GM12864 (cell line): ENCODE results near the gene ANKRD28.

Experiments used
- DNase-seq: peaks from one replicate; pipeline ENCODE4 v3.0.0-alpha.2; 2011; ENCODE audit warnings: low read depth
- H3K4me3 ChIP-seq: 2 replicates; pipeline ENCODE4 v1.5.1; 2011; ENCODE audit warnings: mild to moderate bottlenecking, low read depth, low read length, control low read depth
- CTCF ChIP-seq: IDR thresholded peaks from 2 replicates; pipeline ENCODE4 v1.5.1; 2011; ENCODE audit warnings: low read depth, mild to moderate bottlenecking, moderate library complexity, low read length, control low read depth, inconsistent platforms; ENCODE audit errors: missing control alignments

The ANKRD28 gene

GRCh38 chr3:15633159-15633558 is 164.6 kb downstream of the ANKRD28 start:
- no peak for TF ChIP-seq CTCF
- DNase-seq = no peak
- H3K4me3 ChIP-seq = no peak overlapping the region

- no peak overlapping the region for H3K4me3 ChIP-seq
- no peak for TF ChIP-seq CTCF
- DNase-seq = no peak
Measured at GRCh38 chr3:15632212-15632580, 165.6 kb downstream of the ANKRD28 start.

GRCh38 chr3:15631426-15632211 is 166.2 kb downstream of the ANKRD28 start:
- DNase-seq = no peak
- TF ChIP-seq CTCF = peak; percentile 12
- no peak overlapping the region for H3K4me3 ChIP-seq

- H3K4me3 ChIP-seq = no peak overlapping the region; the same call in 1 of the 2 replicates
- no peak for DNase-seq
- TF ChIP-seq CTCF = no peak
Measured at GRCh38 chr3:15630646-15631350, 167.0 kb downstream of the ANKRD28 start.

- peak; percentile 71 for TF ChIP-seq CTCF
- H3K4me3 ChIP-seq = no peak overlapping the region; the same call in 1 of the 2 replicates
- DNase-seq = peak; percentile 79
Measured at GRCh38 chr3:15629860-15630597, 167.8 kb downstream of the ANKRD28 start.

GRCh38 chr3:15628967-15629366 is 168.8 kb downstream of the ANKRD28 start:
- no peak for DNase-seq

More at GRCh38 chr3:15628967-15629366, 168.8 kb downstream of the ANKRD28 start:
- no peak overlapping the region for H3K4me3 ChIP-seq
- TF ChIP-seq CTCF = no peak
